KOPT-K1 (cell line): ENCODE results near the gene TSHZ3.

ENCODE experiments used
- H3K27ac ChIP-seq: fragments of 200-600 bp; sonication (generic); 2 replicates; pipeline ENCODE4 v1.5.1; 2016; ENCODE audit warnings: antibody characterized with exemption, mild to moderate bottlenecking, low read depth, low read length; ENCODE audit not compliant: poor library complexity, severe bottlenecking
- H3K36me3 ChIP-seq: fragments of 200-600 bp; sonication (generic); 2 replicates; pipeline ENCODE4 v1.5.1; 2017; ENCODE audit warnings: antibody characterized with exemption, mild to moderate bottlenecking, low read length, moderate library complexity; ENCODE audit not compliant: insufficient read depth
- H3K9me3 ChIP-seq: fragments of 200-600 bp; sonication (generic); 2 replicates; pipeline ENCODE4 v1.5.1; 2017; ENCODE audit warnings: antibody characterized with exemption, low read length, mild to moderate bottlenecking; ENCODE audit not compliant: insufficient read depth, poor library complexity, severe bottlenecking

TSHZ3 gene

DNA sequence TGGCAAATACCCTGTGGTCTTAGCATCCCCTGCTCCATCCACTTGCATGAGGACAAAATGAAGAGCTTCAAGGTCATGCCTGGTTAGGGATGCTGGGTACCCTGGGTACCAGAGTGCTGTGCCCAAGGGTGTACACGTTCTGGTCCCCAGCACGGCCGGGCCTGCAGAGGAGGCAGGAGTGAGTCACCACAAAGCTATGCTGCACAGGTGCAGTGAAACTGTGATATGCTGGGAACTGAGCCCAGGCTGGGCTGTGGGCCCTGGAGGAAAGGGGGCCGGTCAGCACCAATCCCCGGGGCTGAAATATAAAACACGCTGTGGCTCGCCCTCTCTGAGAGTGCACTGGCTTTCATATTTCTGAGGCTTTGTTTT, 95.1 kb downstream of the TSHZ3 start:
- Histone ChIP-seq H3K27ac (no peak overlapping the region), H3K9me3 (no peaks in the 10 kb centered on the region), H3K36me3 (no peaks in the 10 kb centered on the region)

DNA sequence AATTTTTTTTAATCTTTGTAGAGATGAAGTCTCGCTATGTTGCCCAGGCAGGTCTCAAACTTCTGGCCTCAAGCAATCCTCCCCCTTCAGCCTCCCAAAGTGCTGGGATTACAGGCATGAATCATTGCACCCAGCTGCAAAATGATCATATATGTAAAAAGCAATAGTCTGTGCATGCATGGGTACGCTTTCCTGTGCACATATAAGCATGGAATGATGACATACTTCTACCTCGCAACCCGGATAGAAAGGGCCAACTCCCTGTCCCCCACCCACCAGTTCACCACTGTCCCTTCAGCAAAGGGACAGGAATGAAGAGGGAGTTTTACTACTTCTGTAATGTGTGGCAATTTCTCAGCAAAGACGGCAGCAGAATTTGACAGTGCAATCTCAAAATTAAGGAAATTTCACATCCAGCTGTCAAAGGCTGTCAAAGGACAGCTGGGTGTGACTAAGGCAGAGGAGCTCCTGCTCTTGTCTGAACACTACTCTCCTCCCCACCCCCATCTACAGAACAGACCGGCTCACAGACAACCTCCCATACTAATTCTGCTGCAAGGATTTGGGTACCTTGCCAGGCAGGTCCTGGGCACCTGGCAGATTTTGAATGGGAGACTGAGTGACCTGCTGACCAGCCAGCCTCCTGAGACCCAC, 95.6 kb downstream of the TSHZ3 start:
- H3K36me3 ChIP-seq, result no peaks in the 10 kb centered on the region
- H3K27ac ChIP-seq, result no peak overlapping the region
- H3K9me3 ChIP-seq, result no peaks in the 10 kb centered on the region

DNA sequence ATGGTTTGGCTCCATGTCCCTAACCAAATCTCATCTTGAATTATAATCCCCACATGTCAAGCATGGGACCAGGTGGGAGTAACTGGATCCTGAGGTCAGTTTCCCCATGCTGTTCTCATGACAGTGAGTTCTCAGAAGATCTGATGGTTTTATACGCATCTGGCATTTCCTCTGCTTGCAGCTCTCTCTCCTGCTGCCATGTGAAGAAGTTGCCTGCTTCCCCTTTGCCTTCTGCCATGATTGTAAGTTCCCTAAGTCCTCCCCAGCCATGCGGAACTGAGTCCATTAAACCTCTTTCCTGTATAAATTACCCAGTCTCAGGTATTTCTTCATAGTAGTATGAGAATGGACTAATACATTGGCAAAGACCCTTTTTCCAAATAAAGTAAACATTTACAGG, 96.8 kb downstream of the TSHZ3 start:
- Histone ChIP-seq H3K27ac (no peak overlapping the region), H3K36me3 (no peaks in the 10 kb centered on the region)

DNA sequence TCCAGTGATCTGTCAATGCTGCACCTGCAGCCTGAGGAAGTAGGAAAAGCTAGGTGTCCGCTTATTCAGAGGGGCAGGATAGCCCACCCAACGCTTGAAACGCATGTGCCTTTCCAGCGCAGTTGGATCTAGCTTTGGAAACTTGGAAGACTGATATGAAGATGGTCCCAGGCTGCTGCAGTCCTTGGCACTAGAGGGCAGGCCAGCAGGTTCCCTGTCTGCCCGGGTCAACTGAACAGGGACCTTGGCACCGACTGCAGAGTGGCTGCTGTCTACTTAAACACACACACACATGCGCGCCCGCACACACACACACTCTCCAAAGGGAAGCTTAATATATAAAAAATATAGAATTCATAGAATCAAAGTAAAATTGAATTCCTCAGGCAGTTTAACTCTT, 100.0 kb downstream of the TSHZ3 start:
- Histone ChIP-seq H3K27ac (no peak overlapping the region), H3K9me3 (no peaks in the 10 kb centered on the region), H3K36me3 (no peaks in the 10 kb centered on the region)

More for the DNA sequence above, 96.8 kb downstream of the TSHZ3 start:
- no peaks in the 10 kb centered on the region for H3K9me3 ChIP-seq

DNA sequence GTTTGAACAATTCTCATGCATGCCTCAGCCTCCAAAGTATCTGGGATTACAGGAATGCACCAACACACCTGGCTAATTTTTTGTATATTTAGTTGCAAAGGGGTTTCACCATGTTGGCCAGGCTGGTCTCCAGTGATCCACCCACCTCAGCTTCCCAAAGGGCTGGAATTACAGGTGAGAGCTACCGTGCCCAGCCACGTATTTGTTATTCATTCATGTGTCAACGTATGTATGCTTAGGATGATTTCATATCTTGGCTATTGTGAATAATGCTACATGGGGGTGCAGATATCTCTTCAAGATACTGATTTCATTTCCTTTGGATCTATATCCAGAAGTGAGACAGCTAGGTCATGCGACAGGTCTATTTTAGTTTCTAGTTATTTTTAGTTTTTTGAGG, 113.4 kb downstream of the TSHZ3 start:
- Histone ChIP-seq H3K27ac (no peak overlapping the region), H3K36me3 (no peaks in the 10 kb centered on the region), H3K9me3 (no peaks in the 10 kb centered on the region)

DNA sequence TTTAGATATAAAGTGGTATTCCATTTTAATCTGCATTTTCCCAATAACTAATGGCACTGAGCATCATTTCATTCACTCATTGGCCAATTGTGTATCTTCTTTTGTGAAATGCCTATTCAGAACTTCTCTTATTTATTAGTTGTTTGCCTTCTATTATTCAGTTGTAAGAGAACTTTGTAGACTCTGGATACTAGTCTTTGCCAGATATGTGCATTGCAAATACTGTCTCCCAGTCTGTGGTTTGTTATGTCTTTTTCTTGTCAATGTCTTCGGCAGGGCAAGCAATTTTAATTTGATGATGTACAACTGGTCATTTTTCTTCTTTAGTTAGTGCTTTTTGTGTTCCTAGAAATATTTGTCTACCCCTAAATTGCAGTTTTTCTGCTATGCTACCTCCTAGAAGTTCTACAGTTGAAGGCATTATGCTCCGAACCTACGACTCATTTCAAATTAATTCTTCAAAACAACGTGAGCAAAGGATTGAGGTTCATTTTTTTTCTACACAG, 115.9 kb downstream of the TSHZ3 start:
- Histone ChIP-seq H3K36me3 (no peaks in the 10 kb centered on the region), H3K27ac (no peak overlapping the region), H3K9me3 (no peaks in the 10 kb centered on the region)

DNA sequence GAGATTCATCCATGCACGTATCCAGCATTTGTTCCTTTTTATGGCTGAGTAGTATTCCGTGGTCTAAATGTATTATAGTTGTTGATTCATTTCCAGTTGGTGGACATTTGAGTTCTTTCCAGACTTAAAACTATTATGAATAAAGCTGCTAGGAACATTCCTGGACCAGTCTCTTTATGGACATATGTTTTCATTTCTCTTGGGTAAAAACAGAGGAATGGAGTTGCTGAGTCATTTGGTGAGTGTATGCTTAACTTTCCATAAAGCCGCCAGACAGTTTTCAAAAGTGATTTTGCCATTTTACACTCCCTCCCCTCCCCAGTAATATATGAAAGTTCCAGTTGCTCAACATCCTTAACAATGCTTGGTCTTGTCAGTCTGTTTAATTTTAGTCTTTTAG, 116.4 kb downstream of the TSHZ3 start:
- Histone ChIP-seq H3K36me3 (no peaks in the 10 kb centered on the region), H3K9me3 (no peaks in the 10 kb centered on the region), H3K27ac (no peak overlapping the region)

DNA sequence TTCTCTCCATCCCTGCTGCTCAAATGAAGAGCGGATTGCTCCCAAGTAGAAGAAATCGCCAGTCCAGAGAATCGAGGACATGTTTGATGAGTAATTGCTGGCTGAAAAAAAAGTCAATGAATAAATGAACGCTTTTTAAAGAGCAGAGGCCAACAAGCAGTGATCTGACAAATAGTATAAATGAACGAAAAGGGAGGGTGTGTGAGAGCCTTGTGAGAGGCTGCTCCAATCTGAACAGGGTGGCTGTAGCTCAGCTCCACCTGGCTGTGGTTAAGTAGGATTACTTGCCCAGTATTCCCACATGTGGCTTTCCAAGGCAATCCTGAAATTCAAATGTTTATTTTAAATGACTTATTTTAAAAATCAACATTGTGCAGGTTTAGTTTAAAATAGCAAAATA, 117.1 kb downstream of the TSHZ3 start:
- no peaks in the 10 kb centered on the region for H3K9me3 ChIP-seq
- no peaks in the 10 kb centered on the region for H3K36me3 ChIP-seq
- no peak overlapping the region for H3K27ac ChIP-seq

DNA sequence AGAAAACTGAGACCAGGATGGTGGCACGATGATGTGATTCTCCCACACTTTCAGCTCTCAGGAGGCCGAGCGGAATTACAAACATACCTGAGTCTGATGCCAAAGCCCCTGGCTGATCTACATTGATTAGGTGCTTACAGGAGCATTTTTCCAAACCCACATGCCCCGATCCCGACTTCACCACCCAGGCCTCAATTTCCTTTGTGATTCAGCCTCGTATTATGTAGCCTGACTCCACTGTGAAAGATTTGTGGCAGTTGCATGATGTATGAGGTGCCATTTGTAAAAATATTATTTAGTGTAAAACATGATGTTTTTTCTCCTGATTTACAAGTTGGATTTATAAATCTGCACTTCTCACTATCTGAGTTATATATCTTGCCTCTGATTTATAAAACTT, 118.0 kb downstream of the TSHZ3 start:
- no peaks in the 10 kb centered on the region for H3K36me3 ChIP-seq
- H3K27ac ChIP-seq, result no peak overlapping the region
- no peaks in the 10 kb centered on the region for H3K9me3 ChIP-seq

DNA sequence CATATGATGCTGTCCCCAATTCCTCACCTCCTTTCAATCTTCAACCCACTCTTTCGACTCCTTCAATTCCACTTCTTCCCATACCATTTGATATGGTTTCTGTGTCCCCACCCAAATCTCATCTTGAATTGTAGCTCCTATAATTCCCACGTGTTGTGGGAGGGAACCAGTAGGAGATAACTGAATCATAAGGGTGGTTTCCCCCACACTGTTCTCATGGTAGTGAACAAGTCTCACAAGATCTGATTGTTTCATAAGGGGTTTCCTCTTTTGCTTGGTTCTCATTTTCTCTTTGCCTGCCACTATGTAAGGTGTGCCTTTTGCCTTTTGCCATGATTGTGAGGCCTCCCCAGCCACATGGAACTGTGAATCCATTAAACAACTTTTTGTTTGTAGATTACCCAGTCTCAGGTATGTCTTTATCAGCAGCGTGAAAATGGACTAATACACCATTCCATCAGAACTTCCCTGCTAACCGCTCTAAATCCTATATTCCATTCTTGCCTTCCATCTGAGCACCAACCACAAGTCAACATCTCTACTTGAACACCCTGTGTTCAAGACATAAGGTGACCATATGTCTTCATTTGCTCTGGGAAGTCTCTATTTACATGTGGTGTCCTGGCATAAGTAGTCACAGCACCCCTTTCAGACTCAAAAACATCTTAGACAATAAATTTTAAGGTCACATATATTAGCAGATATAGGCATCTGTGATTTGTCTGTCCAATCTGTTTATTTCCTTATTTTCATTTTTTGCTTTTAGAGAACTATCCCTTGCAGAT, 122.9 kb downstream of the TSHZ3 start:
- Histone ChIP-seq H3K27ac (no peak overlapping the region), H3K9me3 (no peaks in the 10 kb centered on the region), H3K36me3 (no peaks in the 10 kb centered on the region)
